ENCODE results near the gene ZNF845. TPM values are rescaled to one million over a fixed set of nuclear protein-coding genes. Genes with fewer than 3 reads are reported as not detected.
"Not testable (repeated sequence)": the region's sequence is repeated elsewhere in the genome, so short reads cannot be mapped to it uniquely, and the experiment has no call there.

Gene ZNF845
- total and polyA plus RNA-seq, 4 donors: 0.68 to 5.8 (median 1.5) TPM

DNA sequence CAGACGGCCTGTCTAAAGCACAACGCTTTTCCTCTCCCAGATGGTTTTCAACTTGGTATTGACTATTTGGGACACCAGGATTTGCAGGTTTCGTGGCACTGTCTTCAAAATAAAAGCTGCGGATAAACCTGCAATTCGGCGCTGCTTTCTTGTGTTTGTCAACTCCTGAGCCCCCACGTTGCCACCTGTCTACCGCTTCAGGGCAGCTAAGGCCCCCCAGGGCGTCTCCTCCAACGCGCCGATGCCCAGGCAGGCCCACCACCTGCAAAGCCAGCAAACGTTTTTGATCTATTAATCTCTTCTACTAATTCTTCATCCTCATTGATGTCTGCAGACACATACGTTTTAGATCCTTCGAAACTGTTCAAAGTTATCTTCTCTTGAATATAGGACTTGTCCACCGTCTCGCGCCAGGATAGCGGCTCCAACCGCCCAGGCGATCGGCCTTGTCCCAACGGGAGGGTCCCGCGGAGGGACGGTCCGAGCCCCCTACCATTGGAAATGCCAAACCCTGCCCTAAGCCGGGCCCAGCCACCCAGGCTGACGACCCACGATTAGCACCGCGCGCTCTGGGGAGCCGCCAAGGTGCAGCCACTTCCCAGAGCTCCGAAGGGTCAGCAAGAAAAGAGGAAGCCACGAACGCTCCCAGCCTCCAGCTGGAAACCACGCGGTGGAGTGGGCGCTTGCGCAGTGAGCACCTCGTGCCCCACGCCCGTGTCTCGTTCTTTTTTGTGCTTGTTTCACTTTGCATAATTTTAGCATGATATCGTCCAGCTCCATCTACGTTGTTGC, 42.6 kb upstream of the ZNF845 start:
- Histone ChIP-seq H3K9me3 (ENCODE audit: control insufficient read depth in 4 of 4, low read length in 3 of 4) (peaks cover 17 to 34% (median 22%) of the 10 kb centered on the region in 4 donors), H3K36me3 (ENCODE audit: control insufficient read depth in 4 of 4, insufficient read depth in 3 of 4, low read depth in 1 of 4, low read length in 3 of 4) (no peaks in the 10 kb centered on the region), H3K4me1 (ENCODE audit: control insufficient read depth in 4 of 4, insufficient read depth in 4 of 4, low read length in 3 of 4) (no peaks in the 10 kb centered on the region), H3K27me3 (ENCODE audit: control insufficient read depth in 4 of 4, insufficient read depth in 4 of 4, low read length in 3 of 4) (no peaks in the 10 kb centered on the region), H3K9ac (ENCODE audit: low read depth in 1 of 2, low read length in 2 of 2) (no peak overlapping the region), H3K4me3 (ENCODE audit: low read depth in 1 of 3, low read length in 3 of 3) (peak overlapping the region in 1 of 3 donors; percentile 17), H3K27ac (ENCODE audit: low read depth in 1 of 2, low read length in 2 of 2) (no peak overlapping the region)
- TF ChIP-seq FOXA1 (IDR thresholded peaks at IDR 0.05) (no peak), MAX (IDR thresholded peaks at IDR 0.05) (no peak), HNF4G (IDR thresholded peaks at IDR 0.05) (no peak), RXRA (IDR thresholded peaks at IDR 0.05) (no peak), NR2F2 (IDR thresholded peaks at IDR 0.05) (no peak), CTCF (IDR thresholded peaks at IDR 0.05; ENCODE audit: low read depth, low read length, missing input control) (no peak), TAF1 (conservative IDR thresholded peaks at IDR 0.05) (no peak), GABPA (IDR thresholded peaks at IDR 0.05 in 1 of 2, conservative IDR thresholded peaks at IDR 0.05 in 1 of 2) (no peak)
- 86% methylated on average over 47 of the region's 47 CpGs for WGBS
- DNase-seq (ENCODE audit: low spot score): no peak

DNA sequence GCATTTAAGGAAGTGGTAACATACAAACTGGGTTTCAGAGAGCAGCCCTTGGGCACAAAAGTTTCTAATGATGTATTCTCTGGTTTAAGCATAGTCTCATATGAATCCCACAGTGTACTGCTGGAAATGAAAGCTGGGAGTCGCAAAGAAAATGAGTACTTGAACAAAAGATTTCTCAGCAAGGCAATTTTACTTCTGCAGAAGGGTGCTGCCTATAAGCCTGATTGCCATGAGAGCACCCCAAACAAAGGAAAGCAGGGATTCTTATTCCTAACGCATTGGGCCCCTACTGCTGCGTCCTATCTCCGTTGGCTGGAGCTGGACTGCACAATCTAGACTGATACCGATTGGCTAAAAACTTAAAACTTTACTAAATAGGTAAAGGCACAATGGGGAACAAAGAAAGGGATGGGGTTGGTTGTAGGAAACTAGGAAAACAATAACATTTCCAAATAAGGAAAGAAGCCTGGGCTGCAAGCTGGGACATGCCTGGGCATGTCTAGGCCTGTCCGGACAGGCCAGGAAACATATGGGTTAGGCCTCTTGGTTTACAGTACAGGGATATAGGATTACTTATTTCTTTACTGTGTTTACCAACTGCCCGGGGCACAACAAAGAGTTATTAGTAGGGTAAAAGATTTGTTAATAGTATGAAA, 38.6 kb upstream of the ZNF845 start:
- no peak overlapping the region for H3K9ac ChIP-seq (ENCODE audit: low read depth in 1 of 2, low read length in 2 of 2)
- no peak for TF ChIP-seq HNF4A (conservative IDR thresholded peaks at IDR 0.05)
- TF ChIP-seq ATF3 (IDR thresholded peaks at IDR 0.05): no peak
- no peak for TF ChIP-seq JUND (IDR thresholded peaks at IDR 0.05)
- TF ChIP-seq CTCF (IDR thresholded peaks at IDR 0.05; ENCODE audit: low read depth, low read length, missing input control): no peak
- no peak for TF ChIP-seq RXRA (IDR thresholded peaks at IDR 0.05)
- TF ChIP-seq, protein P1, sequence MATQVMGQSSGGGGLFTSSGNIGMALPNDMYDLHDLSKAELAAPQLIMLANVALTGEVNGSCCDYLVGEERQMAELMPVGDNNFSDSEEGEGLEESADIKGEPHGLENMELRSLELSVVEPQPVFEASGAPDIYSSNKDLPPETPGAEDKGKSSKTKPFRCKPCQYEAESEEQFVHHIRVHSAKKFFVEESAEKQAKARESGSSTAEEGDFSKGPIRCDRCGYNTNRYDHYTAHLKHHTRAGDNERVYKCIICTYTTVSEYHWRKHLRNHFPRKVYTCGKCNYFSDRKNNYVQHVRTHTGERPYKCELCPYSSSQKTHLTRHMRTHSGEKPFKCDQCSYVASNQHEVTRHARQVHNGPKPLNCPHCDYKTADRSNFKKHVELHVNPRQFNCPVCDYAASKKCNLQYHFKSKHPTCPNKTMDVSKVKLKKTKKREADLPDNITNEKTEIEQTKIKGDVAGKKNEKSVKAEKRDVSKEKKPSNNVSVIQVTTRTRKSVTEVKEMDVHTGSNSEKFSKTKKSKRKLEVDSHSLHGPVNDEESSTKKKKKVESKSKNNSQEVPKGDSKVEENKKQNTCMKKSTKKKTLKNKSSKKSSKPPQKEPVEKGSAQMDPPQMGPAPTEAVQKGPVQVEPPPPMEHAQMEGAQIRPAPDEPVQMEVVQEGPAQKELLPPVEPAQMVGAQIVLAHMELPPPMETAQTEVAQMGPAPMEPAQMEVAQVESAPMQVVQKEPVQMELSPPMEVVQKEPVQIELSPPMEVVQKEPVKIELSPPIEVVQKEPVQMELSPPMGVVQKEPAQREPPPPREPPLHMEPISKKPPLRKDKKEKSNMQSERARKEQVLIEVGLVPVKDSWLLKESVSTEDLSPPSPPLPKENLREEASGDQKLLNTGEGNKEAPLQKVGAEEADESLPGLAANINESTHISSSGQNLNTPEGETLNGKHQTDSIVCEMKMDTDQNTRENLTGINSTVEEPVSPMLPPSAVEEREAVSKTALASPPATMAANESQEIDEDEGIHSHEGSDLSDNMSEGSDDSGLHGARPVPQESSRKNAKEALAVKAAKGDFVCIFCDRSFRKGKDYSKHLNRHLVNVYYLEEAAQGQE (IDR thresholded peaks at IDR 0.05): no peak
- TF ChIP-seq SP1 (IDR thresholded peaks at IDR 0.05): no peak
- no peak for TF ChIP-seq TAF1 (conservative IDR thresholded peaks at IDR 0.05)
- TF ChIP-seq HNF4G (IDR thresholded peaks at IDR 0.05): no peak
- no peak for TF ChIP-seq FOXA2 (IDR thresholded peaks at IDR 0.05)
- no peak for TF ChIP-seq EGR1 (IDR thresholded peaks at IDR 0.05; ENCODE audit: low read depth in 2 of 2)
- no peak for TF ChIP-seq MAX (IDR thresholded peaks at IDR 0.05)
- TF ChIP-seq YY1 (IDR thresholded peaks at IDR 0.05): no peak
- H3K4me1 ChIP-seq (ENCODE audit: control insufficient read depth in 4 of 4, insufficient read depth in 4 of 4, low read length in 3 of 4): no peaks in the 10 kb centered on the region
- H3K27ac ChIP-seq (ENCODE audit: low read depth in 1 of 2, low read length in 2 of 2): no peak overlapping the region
- peaks cover 17 to 39% (median 24%) of the 10 kb centered on the region in 4 donors for H3K9me3 ChIP-seq (ENCODE audit: control insufficient read depth in 4 of 4, low read length in 3 of 4)
- H3K4me3 ChIP-seq (ENCODE audit: low read depth in 1 of 3, low read length in 3 of 3): peak overlapping the region in 1 of 3 donors; percentile 23
- no peak for DNase-seq (ENCODE audit: low spot score)
- WGBS: 69% methylated on average over 7 of the region's 7 CpGs
- no peaks in the 10 kb centered on the region for H3K27me3 ChIP-seq (ENCODE audit: control insufficient read depth in 4 of 4, insufficient read depth in 4 of 4, low read length in 3 of 4)
- no peaks in the 10 kb centered on the region for H3K36me3 ChIP-seq (ENCODE audit: control insufficient read depth in 4 of 4, insufficient read depth in 3 of 4, low read depth in 1 of 4, low read length in 3 of 4)

DNA sequence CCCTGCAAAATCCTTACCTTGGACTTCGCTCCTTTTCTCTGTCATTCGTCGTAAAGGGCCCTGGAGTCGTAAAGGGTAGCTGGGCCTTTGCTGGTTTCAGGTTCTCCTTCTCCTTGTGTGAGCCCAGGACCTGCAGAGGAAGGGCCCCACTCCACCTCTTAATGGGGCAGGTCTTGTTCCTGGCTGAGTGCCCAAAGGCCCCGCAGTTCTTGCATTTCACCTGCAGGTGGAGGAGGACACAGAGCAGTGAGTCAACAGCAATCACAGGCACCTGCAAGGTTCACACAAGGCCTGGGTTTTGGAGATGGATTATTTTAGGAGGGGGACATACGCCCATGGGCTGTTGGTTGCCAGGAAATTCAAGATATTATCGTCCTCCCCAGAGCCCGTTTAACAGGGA, 32.2 kb upstream of the ZNF845 start:
- H3K36me3 ChIP-seq (ENCODE audit: control insufficient read depth in 4 of 4, insufficient read depth in 3 of 4, low read depth in 1 of 4, low read length in 3 of 4); H3K27me3 ChIP-seq (ENCODE audit: control insufficient read depth in 4 of 4, insufficient read depth in 4 of 4, low read length in 3 of 4); DNase-seq (ENCODE audit: low spot score); H3K4me1 ChIP-seq (ENCODE audit: control insufficient read depth in 4 of 4, insufficient read depth in 4 of 4, low read length in 3 of 4); H3K27ac ChIP-seq (ENCODE audit: low read depth in 1 of 2, low read length in 2 of 2); H3K9ac ChIP-seq (ENCODE audit: low read depth in 1 of 2, low read length in 2 of 2); H3K4me3 ChIP-seq (ENCODE audit: low read depth in 1 of 3, low read length in 3 of 3): not testable (repeated sequence)
- peaks cover 0 to 11% (median 5%) of the 10 kb centered on the region in 4 donors for H3K9me3 ChIP-seq (ENCODE audit: control insufficient read depth in 4 of 4, low read length in 3 of 4)
- 55% methylated on average over 2 of the region's 8 CpGs for WGBS

All from liver (tissue), 9 donors.